ENCODE results near the gene RAB3GAP2. TPM values are rescaled to one million over a fixed set of nuclear protein-coding genes. Genes with fewer than 3 reads are reported as not detected.
"Not testable (repeated sequence)": the region's sequence is repeated elsewhere in the genome, so short reads cannot be mapped to it uniquely, and the experiment has no call there.

The RAB3GAP2 gene
- total RNA-seq = 10 to 100 TPM; 47.8 to 50.1 TPM

- peak; percentile 98 for DNase-seq
- POLR2A ChIA-PET = interaction anchor here (0.6 to 2.1 kb wide), 8 partner anchors 9 to 183 kb away, joined by 3 to 6 read pairs (median 4); partner anchors contain the start of genes BPNT1 and IARS2
- Mint-ChIP-seq H3K27ac (no peak within 1 kb of the TSS), H3K9me3 (no peaks in the 10 kb centered on the region), H3K36me3 (ENCODE audit: low read depth) (peaks cover 17% of the 10 kb centered on the region), H3K4me1 (peaks cover 10% of the 10 kb centered on the region), H3K27me3 (peaks cover 13% of the 10 kb centered on the region), H3K4me3 (no peak within 1 kb of the TSS)
- CTCF ChIA-PET = interaction anchor here (0.6 to 1.1 kb wide), 2 partner anchors 83 to 461 kb away, joined by 3 to 4 read pairs; no protein-coding TSS in a partner anchor
These were observed at the start of gene RAB3GAP2 for GRCh38 chr1:220272047-220272840. Gene RAB3GAP2 (minus strand): TSS chr1:220272453. CDS start chr1:220272337, 116 bp downstream.

- H3K36me3 Mint-ChIP-seq (ENCODE audit: low read depth) = no peaks in the 10 kb centered on the region
- H3K27ac Mint-ChIP-seq = no peak overlapping the region
- CTCF ChIA-PET = no interaction called here
- no peaks in the 10 kb centered on the region for H3K27me3 Mint-ChIP-seq
- POLR2A ChIA-PET = no interaction called here
- DNase-seq = no peak
- no peak overlapping the region for H3K4me3 Mint-ChIP-seq
- H3K9me3 Mint-ChIP-seq = no peaks in the 10 kb centered on the region
- H3K4me1 Mint-ChIP-seq = no peaks in the 10 kb centered on the region
These were observed 49.5 kb upstream of the RAB3GAP2 start for GRCh38 chr1:220321758-220322157.

- POLR2A ChIA-PET = no interaction called here
- H3K9me3 Mint-ChIP-seq = no peaks in the 10 kb centered on the region
- H3K4me1 Mint-ChIP-seq = no peaks in the 10 kb centered on the region
- no peak overlapping the region for H3K27ac Mint-ChIP-seq
- no peaks in the 10 kb centered on the region for H3K36me3 Mint-ChIP-seq (ENCODE audit: low read depth)
- no peak for DNase-seq
- no peak overlapping the region for H3K4me3 Mint-ChIP-seq
- no peaks in the 10 kb centered on the region for H3K27me3 Mint-ChIP-seq
- CTCF ChIA-PET = interaction anchor here (1.3 kb wide), 1 partner anchor 24 kb away, joined by 4 read pairs; no protein-coding TSS in a partner anchor
These were observed 48.5 kb upstream of the RAB3GAP2 start for GRCh38 chr1:220320709-220321108.

- no peak for DNase-seq
- no peaks in the 10 kb centered on the region for H3K4me1 Mint-ChIP-seq
- CTCF ChIA-PET = no interaction called here
- H3K27ac Mint-ChIP-seq = no peak overlapping the region
- POLR2A ChIA-PET = no interaction called here
- H3K27me3 Mint-ChIP-seq = no peaks in the 10 kb centered on the region
- H3K4me3 Mint-ChIP-seq = no peak overlapping the region
- no peaks in the 10 kb centered on the region for H3K36me3 Mint-ChIP-seq (ENCODE audit: low read depth)
- no peaks in the 10 kb centered on the region for H3K9me3 Mint-ChIP-seq
These were observed 46.4 kb upstream of the RAB3GAP2 start for GRCh38 chr1:220318673-220319072.

GRCh38 chr1:220317161-220317560 lies 44.9 kb upstream of the RAB3GAP2 start:
- H3K4me3 Mint-ChIP-seq = no peak overlapping the region
- no peaks in the 10 kb centered on the region for H3K9me3 Mint-ChIP-seq
- CTCF ChIA-PET = no interaction called here
- H3K27me3 Mint-ChIP-seq = no peaks in the 10 kb centered on the region
- no peaks in the 10 kb centered on the region for H3K36me3 Mint-ChIP-seq (ENCODE audit: low read depth)
- POLR2A ChIA-PET = no interaction called here
- H3K27ac Mint-ChIP-seq = no peak overlapping the region
- H3K4me1 Mint-ChIP-seq = no peaks in the 10 kb centered on the region
- DNase-seq = no peak

- Mint-ChIP-seq H3K4me1 (no peaks in the 10 kb centered on the region), H3K4me3 (no peak overlapping the region), H3K36me3 (ENCODE audit: low read depth) (no peaks in the 10 kb centered on the region), H3K27ac (no peak overlapping the region), H3K27me3 (no peaks in the 10 kb centered on the region), H3K9me3 (no peaks in the 10 kb centered on the region)
- CTCF ChIA-PET = interaction anchor here (0.6 kb wide), 1 partner anchor 20 kb away, joined by 3 read pairs; no protein-coding TSS in a partner anchor
- DNase-seq = no peak
- POLR2A ChIA-PET = no interaction called here
These were observed 44.1 kb upstream of the RAB3GAP2 start for GRCh38 chr1:220316305-220316704.

- ChIA-PET POLR2A (no interaction called here), CTCF (no interaction called here)
- Mint-ChIP-seq H3K36me3 (ENCODE audit: low read depth) (no peaks in the 10 kb centered on the region), H3K4me3 (no peak overlapping the region), H3K27ac (no peak overlapping the region), H3K9me3 (no peaks in the 10 kb centered on the region), H3K27me3 (no peaks in the 10 kb centered on the region), H3K4me1 (no peaks in the 10 kb centered on the region)
- DNase-seq = no peak
These were observed 43.0 kb upstream of the RAB3GAP2 start for GRCh38 chr1:220315070-220315839.

- Mint-ChIP-seq H3K4me3 (no peak overlapping the region), H3K36me3 (ENCODE audit: low read depth) (no peaks in the 10 kb centered on the region), H3K9me3 (no peaks in the 10 kb centered on the region), H3K4me1 (no peaks in the 10 kb centered on the region), H3K27ac (no peak overlapping the region), H3K27me3 (no peaks in the 10 kb centered on the region)
- DNase-seq = no peak
- POLR2A ChIA-PET = no interaction called here
- CTCF ChIA-PET = interaction anchor here (0.7 kb wide), 1 partner anchor 213 kb away, joined by 3 read pairs; no protein-coding TSS in a partner anchor
These were observed 41.3 kb upstream of the RAB3GAP2 start for GRCh38 chr1:220313576-220313975.

- DNase-seq; H3K4me1 Mint-ChIP-seq; H3K4me3 Mint-ChIP-seq; POLR2A ChIA-PET; H3K9me3 Mint-ChIP-seq; H3K36me3 Mint-ChIP-seq (ENCODE audit: low read depth); H3K27me3 Mint-ChIP-seq; CTCF ChIA-PET; H3K27ac Mint-ChIP-seq: not testable (repeated sequence)
These were observed 37.9 kb upstream of the RAB3GAP2 start for GRCh38 chr1:220310147-220310546.

- peaks cover 16% of the 10 kb centered on the region for H3K27me3 Mint-ChIP-seq
- no peaks in the 10 kb centered on the region for H3K4me1 Mint-ChIP-seq
- H3K27ac Mint-ChIP-seq = no peak overlapping the region
- POLR2A ChIA-PET = no interaction called here
- H3K9me3 Mint-ChIP-seq = no peaks in the 10 kb centered on the region
- DNase-seq = no peak
- no peak overlapping the region for H3K4me3 Mint-ChIP-seq
- H3K36me3 Mint-ChIP-seq (ENCODE audit: low read depth) = no peaks in the 10 kb centered on the region
- CTCF ChIA-PET = interaction anchor here (2.0 kb wide), 1 partner anchor 11 kb away, joined by 5 read pairs; no protein-coding TSS in a partner anchor
These were observed 35.4 kb upstream of the RAB3GAP2 start for GRCh38 chr1:220307607-220308006.

GRCh38 chr1:220306339-220306738 lies 34.1 kb upstream of the RAB3GAP2 start:
- ChIA-PET POLR2A (no interaction called here), CTCF (interaction anchor here (1.3 kb wide), 1 partner anchor 10 kb away, joined by 3 read pairs; no protein-coding TSS in a partner anchor)
- no peaks in the 10 kb centered on the region for H3K36me3 Mint-ChIP-seq (ENCODE audit: low read depth)
- no peaks in the 10 kb centered on the region for H3K4me1 Mint-ChIP-seq
- no peak overlapping the region for H3K4me3 Mint-ChIP-seq
- no peak for DNase-seq
- H3K27ac Mint-ChIP-seq = no peak overlapping the region
- H3K27me3 Mint-ChIP-seq = peaks cover 19% of the 10 kb centered on the region
- no peaks in the 10 kb centered on the region for H3K9me3 Mint-ChIP-seq

- Mint-ChIP-seq H3K4me3 (no peak overlapping the region), H3K36me3 (ENCODE audit: low read depth) (no peaks in the 10 kb centered on the region), H3K9me3 (no peaks in the 10 kb centered on the region), H3K4me1 (peaks cover 1% of the 10 kb centered on the region), H3K27ac (no peak overlapping the region), H3K27me3 (peaks cover 19% of the 10 kb centered on the region)
- POLR2A ChIA-PET = no interaction called here
- no peak for DNase-seq
- CTCF ChIA-PET = no interaction called here
These were observed 31.6 kb upstream of the RAB3GAP2 start for GRCh38 chr1:220303871-220304270.

- H3K9me3 Mint-ChIP-seq = no peaks in the 10 kb centered on the region
- H3K36me3 Mint-ChIP-seq (ENCODE audit: low read depth) = no peaks in the 10 kb centered on the region
- no peak for DNase-seq
- peaks cover 1% of the 10 kb centered on the region for H3K4me1 Mint-ChIP-seq
- no peak overlapping the region for H3K4me3 Mint-ChIP-seq
- no peak overlapping the region for H3K27ac Mint-ChIP-seq
- ChIA-PET CTCF (interaction anchor here (1.0 kb wide), 1 partner anchor 432 kb away, joined by 4 read pairs; no protein-coding TSS in a partner anchor), POLR2A (no interaction called here)
- H3K27me3 Mint-ChIP-seq = peaks cover 15% of the 10 kb centered on the region
These were observed 29.4 kb upstream of the RAB3GAP2 start for GRCh38 chr1:220301630-220302029.

Data from activated CD4-positive, alpha-beta memory T cell treated with anti-CD3 and anti-CD28 coated beads, Interleukin-2, amount 10 ng/mL, durations not matched to agents 7 days and 5 days (primary cell).